Jurkat, Clone E6-1 (cell line): ENCODE data around the gene ABCG1. TPM values are rescaled to one million over a fixed set of nuclear protein-coding genes. Genes with fewer than 3 reads are reported as not detected.
"Not testable (repeated sequence)": the region's sequence is repeated elsewhere in the genome, so short reads cannot be mapped to it uniquely, and the experiment has no call there.

ENCODE experiments used
- DNase-seq: peaks from one replicate; pipeline ENCODE4 v3.0.0-alpha.2; 2011; ENCODE audit warnings: low read depth, low spot score
- H3K4me3 ChIP-seq: 2 replicates; pipeline ENCODE4 v1.5.1; 2011; ENCODE audit warnings: mild to moderate bottlenecking, low read length, control low read depth, moderate library complexity
- polyA plus RNA-seq: library from polyadenylated mRNA; unstranded; fragments of >200 nt; gene quantifications from one replicate; pipeline ENCODE4 v1.2.1, GENCODE V29; 2012; ENCODE audit warnings: missing spikeins; ENCODE audit not compliant: insufficient read length, insufficient read depth

The ABCG1 gene
- 19.7 TPM for polyA plus RNA-seq

GRCh38 chr21:42218836-42219605, at the start of gene ABCG1:
TSS of gene ABCG1 (plus strand) at chr21:42219140. CDS start at chr21:42219263, 123 bp downstream.
- H3K4me3 ChIP-seq = peak within 1 kb of the TSS; percentile 83
- no peak for DNase-seq

- DNase-seq = no peak
Observed at GRCh38 chr21:42169758-42170157, 49.2 kb upstream of the ABCG1 start.

GRCh38 chr21:42171091-42172053, 47.6 kb upstream of the ABCG1 start:
- DNase-seq = no peak
- H3K4me3 ChIP-seq = no peak overlapping the region

More at GRCh38 chr21:42169758-42170157, 49.2 kb upstream of the ABCG1 start:
- H3K4me3 ChIP-seq = no peak overlapping the region

GRCh38 chr21:42172596-42173483, 46.1 kb upstream of the ABCG1 start:
- DNase-seq = no peak
- no peak overlapping the region for H3K4me3 ChIP-seq

- DNase-seq = no peak
- no peak overlapping the region for H3K4me3 ChIP-seq
Observed at GRCh38 chr21:42174173-42174572, 44.8 kb upstream of the ABCG1 start.

- no peak for DNase-seq
Observed at GRCh38 chr21:42175110-42175710, 43.7 kb upstream of the ABCG1 start.

GRCh38 chr21:42176859-42177258, 42.1 kb upstream of the ABCG1 start:
- H3K4me3 ChIP-seq = no peak overlapping the region
- no peak for DNase-seq

More at GRCh38 chr21:42175110-42175710, 43.7 kb upstream of the ABCG1 start:
- H3K4me3 ChIP-seq = no peak overlapping the region

GRCh38 chr21:42179316-42179715, 39.6 kb upstream of the ABCG1 start:
- DNase-seq = no peak
- H3K4me3 ChIP-seq = no peak overlapping the region

- H3K4me3 ChIP-seq, DNase-seq: not testable (repeated sequence)
Observed at GRCh38 chr21:42180001-42180400, 38.9 kb upstream of the ABCG1 start.

GRCh38 chr21:42182713-42183371, 36.1 kb upstream of the ABCG1 start:
- no peak overlapping the region for H3K4me3 ChIP-seq
- DNase-seq = no peak

- DNase-seq = no peak
- no peak overlapping the region for H3K4me3 ChIP-seq
Observed at GRCh38 chr21:42183374-42184266, 35.3 kb upstream of the ABCG1 start.

GRCh38 chr21:42186591-42186990, 32.3 kb upstream of the ABCG1 start:
- no peak for DNase-seq

GRCh38 chr21:42187976-42188653, 30.8 kb upstream of the ABCG1 start:
- peak; percentile 97 for DNase-seq
- peak overlapping the region; percentile 45 for H3K4me3 ChIP-seq

More at GRCh38 chr21:42186591-42186990, 32.3 kb upstream of the ABCG1 start:
- H3K4me3 ChIP-seq = no peak overlapping the region

GRCh38 chr21:42188663-42189062, 30.3 kb upstream of the ABCG1 start:
- peak overlapping the region; percentile 17; the same call in 1 of the 2 replicates for H3K4me3 ChIP-seq

GRCh38 chr21:42189431-42189830, 29.5 kb upstream of the ABCG1 start:
- no peak for DNase-seq
- H3K4me3 ChIP-seq = no peak overlapping the region

More at GRCh38 chr21:42188663-42189062, 30.3 kb upstream of the ABCG1 start:
- DNase-seq = no peak

GRCh38 chr21:42189860-42190485, 29.0 kb upstream of the ABCG1 start:
- no peak for DNase-seq
- H3K4me3 ChIP-seq = no peak overlapping the region
